CD1c-positive myeloid dendritic cell (primary cell): ENCODE data around the gene RP2.

ENCODE experiments used
- DNase-seq: peaks from one replicate; pipeline ENCODE4 v3.0.0-alpha.2; 2016; ENCODE audit errors: extremely low spot score

Gene RP2

DNA sequence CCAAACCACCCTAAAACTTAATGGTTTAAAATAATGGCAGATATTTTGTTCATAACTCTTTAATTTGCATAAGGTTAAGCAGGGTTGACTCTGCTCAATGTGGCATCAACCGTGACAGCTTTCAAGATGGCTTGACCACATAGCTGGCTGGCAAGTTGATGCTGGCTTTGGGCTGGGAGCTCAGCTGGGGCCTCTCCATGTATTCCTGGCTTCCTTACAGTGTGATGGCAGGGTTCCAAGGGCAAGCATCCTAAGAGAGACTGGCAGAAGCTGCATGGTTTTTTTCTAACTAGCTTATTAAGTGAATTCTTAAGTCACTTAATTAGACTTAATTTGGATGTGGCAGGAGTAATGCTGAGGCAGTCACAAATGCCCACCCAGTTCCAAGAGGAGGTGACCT, 4.5 kb downstream of the RP2 start:
- no peak for DNase-seq

DNA sequence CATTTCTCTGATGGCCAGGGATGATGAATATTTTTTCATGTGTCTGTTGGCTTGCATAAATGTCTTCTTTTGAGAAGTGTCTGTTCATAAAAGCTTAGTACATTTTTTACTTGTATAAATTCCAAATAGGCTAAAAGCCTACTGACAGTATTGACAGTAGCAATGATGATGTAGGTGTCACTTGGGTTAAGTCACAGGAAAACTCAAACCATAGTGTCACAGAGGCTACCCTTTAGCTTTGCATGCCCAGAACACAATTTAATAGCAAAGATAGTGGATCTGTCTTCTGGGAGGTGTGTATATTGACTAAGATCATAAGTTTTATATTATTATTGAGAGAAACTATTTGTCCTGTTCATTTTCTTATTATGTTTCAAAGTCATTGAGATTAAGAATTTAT, 8.1 kb downstream of the RP2 start:
- DNase-seq, result no peak

DNA sequence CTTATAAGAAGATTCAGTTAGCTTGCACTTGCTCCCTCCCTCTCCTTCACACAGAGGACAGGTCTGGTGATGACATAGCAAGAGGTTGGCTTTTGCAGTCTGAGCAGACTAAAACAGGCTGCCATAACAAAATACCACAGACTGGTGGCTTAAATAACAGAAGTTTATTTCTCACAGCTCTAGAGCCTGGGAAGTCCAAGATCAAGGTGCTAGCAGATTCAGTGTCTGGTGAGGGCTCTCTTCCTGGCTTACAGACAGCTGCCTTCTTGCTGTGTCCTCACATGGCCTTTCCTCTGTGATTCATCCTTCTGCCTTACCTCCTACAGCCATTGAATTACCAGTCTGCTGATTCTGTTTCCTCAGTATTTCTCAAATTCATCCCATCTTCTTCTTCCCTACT, 13.1 kb downstream of the RP2 start:
- DNase-seq, result no peak

DNA sequence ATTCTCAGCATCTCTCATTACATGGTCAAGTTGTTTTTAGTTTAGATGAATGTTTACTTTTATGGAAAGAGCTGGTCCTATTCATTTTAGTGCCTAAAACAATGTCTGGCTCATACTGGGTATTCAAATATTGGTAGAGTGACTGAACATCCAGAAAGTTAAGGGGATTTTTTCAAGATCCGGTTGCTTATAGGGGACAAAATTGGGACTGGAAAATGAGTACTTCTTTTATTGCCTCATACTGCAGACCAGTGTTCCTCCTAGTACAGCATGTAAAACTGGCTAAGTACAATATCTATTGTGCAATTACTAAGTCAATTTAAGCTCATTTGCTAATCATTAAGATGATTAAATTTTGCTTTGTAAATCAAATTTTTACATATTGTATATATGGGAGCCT, 13.9 kb downstream of the RP2 start:
- no peak for DNase-seq

DNA sequence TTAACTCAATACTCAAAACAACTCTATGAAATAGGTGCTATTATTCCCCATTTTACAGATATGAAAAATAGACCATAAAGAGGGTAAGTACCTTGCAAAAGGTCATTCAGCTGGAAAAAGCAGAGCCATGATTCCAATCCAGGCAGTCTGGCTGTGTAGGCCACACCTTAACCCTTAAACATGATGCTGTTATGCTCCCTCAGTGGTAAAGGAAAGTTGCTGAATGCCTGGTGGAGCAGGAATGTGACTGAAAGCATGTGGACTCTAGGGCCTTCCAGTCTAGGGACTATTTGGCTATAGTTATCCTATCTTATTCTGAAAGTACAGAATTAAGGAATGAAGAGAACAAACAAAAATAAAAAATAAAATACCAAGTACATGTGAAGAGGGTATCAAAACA, 19.6 kb downstream of the RP2 start:
- DNase-seq, result no peak

DNA sequence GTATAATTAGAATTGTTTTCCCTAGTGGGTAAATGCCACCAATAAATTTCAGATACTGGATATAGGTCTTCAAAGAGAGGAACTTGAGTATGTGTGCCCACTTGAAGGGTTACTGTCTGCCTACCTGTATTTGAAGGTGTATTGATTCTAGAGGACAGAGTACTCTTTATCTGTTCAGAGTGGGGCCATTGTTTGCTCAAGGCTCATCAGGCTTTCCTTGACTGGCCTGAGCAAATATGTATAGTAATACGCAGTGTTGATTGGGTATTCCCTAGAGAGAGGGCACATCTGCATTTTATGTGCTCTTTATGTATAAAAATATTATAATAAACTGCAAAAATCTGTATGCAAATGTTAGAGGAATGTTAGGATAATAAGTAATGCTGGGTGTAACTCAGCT, 23.7 kb downstream of the RP2 start:
- no peak for DNase-seq

DNA sequence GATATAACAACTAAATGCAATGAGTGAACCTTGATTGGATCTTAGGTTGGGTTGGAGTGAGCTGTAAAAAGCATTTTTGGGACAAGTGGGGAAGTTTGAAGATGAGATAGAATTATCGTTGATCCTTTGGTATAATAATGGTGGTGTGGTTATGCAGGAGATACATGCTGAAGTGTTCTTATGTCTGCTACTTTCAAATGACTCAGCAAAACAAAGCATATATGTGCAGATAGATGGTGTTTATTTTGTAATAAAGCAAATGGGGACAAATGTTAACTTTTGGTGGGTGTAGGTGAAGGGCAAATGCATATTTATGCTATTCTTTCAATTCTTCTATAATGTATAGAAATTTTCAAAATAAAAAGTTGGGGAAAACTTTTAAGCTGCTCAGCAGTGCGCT, 26.2 kb downstream of the RP2 start:
- DNase-seq, result no peak

DNA sequence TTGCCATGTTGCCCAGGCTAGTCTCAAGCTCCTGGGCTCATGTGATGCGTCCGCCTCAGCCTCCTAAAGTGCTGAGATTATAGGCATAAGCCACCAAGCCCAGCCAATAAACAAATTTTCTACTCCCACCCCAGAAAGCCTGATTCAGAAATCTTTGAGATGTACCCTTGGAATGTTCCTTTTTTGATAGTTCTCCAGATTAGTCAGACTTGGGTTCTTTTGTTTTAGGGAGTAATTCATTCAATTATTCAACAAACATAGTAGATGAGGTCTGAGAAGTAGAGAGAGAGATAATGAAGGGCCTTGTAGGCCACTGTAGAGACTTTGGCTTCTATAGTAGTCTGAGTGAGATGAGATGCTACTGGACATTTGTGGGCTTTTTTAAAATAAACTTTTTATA, 27.8 kb downstream of the RP2 start:
- no peak for DNase-seq

DNA sequence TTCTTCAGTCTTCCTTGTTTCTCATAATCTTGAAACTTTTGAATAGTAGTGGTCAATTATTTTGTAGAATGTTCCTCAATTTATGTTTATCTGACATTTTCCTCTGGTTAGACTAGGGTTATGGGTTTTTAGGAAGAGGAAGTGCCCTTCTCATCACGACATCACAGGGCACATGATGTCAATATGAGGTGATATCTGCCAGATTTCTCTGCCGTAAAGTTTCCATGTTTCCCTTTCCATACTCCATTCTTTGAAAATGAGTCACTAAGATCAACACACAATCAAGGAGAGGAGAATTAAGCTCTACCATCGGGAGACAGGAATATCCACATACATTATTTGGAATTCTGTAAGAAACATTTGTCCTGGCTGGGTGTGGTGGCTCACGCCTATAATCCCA, 28.4 kb downstream of the RP2 start:
- DNase-seq, result peak; percentile 69

DNA sequence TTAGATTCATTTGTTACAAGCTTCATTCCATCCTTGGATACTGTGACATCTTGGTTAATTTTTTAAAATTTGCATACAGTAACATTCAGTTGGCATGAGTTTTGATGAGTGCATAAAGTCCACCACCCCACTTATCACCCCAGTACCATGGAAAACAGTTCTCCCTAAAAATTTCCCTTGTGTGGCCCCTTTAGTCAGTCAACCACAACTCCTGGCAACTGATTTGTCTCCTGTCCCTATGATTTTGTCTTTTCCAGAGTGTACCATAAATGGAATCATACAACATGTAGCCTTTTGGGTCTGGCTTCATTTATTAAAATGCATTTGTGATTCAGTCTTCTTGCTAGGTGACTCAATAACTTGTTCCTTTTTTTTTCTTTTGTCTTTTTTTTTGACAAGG, 29.9 kb downstream of the RP2 start:
- no peak for DNase-seq

DNA sequence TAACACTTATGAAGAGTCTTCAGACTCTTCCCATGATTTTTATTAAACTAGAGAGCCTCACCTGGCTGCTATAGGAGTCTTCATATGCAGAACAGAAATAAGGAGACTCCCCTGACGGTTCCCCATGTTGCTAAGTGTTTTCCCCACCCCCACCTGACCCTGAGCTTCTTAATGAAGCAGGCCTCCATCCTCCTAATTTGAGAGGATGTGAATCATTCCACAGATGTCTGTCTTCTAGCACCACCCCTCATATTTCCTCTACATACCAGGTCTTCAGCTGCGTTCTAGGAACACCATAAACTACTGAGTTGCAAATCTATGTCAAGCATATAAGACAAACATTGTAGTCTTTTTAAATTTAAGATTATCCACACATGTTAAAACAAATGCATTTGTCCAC, 36.9 kb downstream of the RP2 start:
- DNase-seq, result no peak

DNA sequence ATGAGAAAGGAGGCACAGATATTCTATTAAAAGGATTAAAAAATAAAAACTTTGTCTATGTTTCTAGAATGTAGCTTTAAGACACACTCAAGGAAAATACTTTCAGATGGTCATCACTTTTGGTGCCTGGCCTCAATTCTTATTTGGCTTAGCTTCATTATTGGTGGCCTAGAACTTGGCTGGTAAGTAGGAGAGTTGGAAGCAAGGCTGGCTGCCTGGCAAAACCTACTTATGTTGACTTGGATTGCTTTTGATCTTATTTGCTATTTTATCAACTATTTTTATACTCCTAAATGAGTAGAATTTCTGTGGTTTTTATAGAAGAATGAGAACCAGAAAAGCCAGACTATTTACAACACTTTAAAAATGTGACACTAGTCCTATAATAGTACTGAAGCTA, 40.1 kb downstream of the RP2 start:
- DNase-seq, result no peak

DNA sequence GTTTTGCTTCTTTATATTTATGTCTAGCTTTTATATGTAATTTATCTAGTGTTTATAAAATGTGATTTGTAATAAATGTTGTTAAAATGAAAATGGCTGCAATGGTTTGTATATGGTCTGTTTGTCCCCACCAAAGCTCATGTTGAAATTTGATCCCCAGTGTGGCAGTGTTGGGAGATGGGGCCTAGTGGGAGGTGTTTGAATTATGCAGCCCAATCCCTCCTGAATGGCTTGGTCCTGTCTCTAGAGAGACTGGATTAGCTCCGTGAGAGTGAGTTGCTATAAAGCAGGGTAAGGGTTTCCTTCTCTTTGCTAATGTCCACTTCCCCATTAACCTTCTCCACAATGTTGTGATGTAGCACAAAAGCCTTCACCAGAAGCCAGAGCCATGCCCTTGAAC, 45.4 kb downstream of the RP2 start:
- no peak for DNase-seq

DNA sequence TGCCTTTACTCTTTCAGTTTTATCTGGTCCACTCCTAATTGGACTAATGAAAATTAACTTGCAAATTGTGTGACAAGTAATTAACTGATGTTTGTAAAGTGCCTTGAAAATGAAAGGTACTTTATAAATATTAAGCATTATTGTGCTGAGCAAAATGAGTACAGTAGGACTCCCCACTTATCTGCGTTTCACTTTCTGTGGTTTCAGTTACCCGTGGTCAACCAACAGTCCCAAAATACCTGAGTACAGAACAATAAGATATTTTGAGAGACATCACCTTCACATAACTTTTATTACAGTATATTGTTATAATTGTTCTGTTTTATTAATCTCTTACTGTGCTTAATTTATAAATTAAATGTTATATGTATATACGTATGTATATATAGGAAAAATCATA, 48.0 kb downstream of the RP2 start:
- DNase-seq, result no peak

DNA sequence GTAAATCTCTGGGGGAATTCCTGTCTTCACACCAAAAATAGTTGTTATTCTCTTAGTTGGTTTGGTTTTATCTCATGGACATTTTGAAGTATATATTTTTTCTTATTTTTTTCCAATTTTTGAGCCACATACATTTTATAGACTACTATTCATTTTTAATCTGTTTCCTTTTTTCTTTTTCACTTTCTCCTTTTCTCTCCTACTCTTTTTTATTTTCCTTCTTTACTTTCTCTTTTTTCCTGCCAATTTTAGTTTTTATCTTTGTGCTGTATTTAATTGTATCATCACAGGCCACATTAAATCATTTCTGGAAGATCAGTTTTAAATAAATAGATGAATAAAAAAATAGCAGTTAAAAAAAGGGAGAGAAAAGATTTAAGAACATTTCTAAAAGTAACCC, 61.4 kb downstream of the RP2 start:
- DNase-seq, result no peak

DNA sequence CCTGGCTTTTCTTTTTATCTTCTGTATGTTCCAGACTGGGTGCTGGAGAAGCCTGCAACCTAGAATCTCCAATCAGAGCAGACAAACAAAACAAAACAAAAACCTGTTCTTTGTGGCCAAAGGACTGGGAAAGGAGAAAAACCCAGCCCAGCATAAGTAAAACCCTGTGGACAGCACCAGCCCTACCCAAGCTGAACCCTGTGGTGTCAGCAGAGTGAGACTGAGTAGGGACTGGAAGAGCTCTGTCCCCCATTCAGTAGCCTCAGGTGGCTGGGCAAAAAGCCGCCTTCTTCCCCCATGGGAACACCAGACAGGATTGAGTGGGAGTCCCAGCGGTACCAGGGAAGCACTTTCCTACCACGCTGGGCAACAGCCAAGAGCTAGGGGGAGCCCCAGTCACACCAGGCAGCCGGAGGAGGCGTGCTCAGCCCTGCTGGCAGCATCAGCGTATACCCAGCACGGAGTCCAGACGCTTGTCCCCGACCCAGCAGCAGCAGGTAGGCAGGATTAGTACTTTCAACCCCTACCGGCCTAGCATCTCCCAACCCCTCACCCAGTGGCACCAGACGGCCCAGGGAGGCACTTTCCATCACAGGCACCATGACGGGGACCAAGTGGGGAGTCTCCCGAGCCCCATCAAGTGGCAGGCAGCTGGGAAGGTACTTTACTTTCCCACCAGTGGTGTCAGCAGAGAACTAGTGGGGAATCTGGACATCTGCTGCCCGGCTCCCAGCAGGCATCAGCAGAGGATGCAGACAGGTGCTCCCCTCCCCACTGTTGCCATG, 66.8 kb downstream of the RP2 start:
- peak; percentile 54 for DNase-seq

DNA sequence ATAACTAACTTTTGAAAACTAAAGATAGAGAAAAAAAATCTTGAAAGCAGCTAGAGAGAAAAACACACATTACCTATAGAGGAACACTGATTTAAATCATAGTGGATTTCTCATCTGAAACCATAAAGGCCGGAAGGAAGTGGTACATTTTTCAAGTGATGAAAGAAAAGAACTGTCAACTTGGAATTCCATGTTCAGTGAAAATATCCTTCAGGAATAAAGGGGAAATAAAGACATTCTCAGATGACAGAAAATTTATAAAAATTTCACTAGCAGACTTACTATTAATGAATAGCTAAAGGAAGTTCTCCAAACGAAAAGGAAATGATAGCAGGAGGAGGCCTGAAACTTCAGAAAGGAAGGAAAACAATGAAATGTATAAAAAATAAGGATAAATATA, 67.8 kb downstream of the RP2 start:
- DNase-seq, result no peak

DNA sequence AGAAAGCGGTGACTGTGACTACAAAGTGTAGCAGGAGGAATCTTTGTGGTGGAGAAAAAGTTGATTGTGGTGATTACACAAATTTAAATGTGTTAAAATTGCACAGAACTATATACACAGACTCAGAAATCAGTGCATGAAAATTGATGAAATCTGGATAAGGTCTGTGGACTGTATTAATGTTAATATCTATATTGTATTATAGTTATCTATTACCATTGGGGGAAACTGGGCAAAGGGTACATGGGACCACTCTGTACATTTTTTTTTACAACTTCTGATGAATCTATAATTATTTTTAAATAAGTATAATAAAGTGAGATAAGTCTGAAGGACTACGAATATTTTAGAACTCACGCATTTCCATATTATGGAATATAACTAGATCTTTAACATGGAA, 73.6 kb downstream of the RP2 start:
- no peak for DNase-seq

DNA sequence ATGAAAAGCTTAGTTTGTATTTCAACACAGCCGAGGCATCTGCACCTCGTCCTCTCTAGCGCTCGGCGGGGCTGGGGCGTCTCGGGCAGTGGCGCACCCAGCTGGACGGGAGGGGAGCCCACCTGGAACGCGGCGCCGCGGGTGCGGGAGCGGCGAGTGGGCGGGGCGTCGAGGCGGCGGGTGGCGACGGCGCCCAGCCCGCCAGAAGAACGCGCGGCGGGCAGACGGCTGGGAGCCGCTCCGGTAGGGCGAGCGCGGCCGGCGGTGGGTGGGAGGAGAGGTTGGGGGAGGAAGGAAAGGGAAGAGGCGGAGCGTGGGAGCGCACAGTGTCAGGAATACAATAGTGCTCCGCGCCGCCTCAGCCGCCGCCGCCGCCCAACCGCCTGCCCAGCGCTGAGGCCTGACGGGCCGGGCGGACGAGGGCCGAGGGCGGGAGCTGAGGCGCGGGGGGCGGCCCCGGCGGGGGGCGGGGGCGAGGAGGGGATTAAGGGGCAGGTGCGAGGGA, 75.3 kb downstream of the RP2 start, which contains the start of gene JADE3:
Gene JADE3 (plus strand): TSS at position 324 of the 505 bp plus-strand sequence. CDS start 72,474 bp downstream, outside the sequence.
- peak; percentile 18 for DNase-seq

DNA sequence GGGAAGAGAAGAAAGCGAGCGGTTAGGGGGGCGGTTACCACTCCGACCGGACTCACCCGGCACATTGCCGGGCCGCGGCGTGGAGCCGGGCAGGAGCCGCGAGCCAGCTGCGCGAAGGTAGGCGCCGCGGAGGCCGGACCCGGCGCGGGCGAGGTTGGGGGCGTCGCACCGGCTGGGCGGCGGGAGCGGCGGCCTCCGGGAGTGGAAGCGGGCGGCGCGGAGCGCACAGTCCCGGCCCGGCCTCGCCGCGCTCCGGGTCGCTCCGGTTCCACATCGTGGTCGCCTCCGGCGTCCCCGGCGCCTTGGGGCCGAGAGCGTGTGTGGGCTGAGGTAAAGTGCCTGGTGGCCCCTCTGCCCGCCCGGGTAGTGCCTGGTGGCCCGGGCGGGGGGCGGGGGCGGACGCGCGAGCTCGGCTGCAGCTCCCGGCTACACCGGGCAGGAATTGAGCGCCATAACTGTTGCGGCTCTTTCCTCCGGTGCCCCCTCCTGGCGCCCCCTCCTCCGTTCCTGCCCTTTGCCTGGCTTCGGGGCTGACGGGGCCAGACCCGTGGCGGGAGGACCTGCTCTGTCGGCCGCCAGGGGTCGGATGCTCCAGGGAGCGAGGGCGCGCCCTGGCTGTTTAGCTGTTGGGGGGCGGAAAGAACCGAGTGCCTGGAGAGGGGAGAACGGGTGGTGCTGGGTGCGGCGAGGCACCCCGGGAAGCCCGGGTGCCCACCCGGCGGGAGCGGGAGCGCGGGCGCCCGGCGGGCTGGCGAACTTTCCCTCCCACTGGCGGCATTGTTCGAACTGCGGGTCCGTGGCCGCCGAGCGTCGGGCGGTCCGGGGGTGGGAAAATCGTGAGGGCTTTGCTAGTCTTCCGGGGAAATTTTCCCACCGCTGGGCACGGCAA, 76.0 kb downstream of the RP2 start:
- DNase-seq, result peak; percentile 33

DNA sequence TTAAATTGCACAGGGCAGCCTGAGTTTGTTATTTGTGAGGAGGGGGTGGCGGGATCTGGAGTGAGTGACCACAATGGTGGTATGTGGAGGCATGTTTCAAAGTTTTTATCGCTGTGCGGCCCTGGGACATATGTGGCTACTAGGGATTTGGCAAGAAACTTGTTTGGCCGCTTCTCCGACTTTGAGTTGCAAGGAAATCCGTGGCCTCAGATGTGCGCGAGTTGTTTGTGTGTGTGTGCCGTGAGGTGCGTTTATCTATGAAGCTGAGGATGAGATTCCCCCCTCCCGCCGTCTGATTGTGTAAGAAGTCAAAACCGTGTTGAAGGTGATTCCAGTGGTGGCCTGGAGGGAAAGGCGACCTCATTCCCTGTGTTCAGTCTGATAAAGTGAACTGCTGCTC, 76.8 kb downstream of the RP2 start:
- DNase-seq, result peak; percentile 1

DNA sequence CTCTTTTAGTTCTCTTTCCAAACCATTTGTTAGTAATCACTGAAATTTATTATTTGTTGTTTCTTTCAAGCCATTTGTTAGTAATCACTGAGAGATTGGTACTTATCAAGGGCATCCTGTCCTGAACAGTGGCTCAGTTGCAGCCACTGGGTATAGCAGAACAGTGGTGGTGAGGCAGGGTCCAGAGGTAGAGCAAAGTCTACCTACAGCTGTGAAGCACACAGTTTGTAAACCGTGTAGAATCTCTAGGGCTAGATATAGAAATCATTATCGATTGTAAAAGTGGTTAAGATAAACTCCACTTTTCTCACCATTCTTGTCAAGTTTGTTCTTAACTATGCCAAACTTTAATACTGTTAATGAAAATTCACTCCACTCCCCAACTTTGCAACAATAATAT, 79.4 kb downstream of the RP2 start:
- no peak for DNase-seq

DNA sequence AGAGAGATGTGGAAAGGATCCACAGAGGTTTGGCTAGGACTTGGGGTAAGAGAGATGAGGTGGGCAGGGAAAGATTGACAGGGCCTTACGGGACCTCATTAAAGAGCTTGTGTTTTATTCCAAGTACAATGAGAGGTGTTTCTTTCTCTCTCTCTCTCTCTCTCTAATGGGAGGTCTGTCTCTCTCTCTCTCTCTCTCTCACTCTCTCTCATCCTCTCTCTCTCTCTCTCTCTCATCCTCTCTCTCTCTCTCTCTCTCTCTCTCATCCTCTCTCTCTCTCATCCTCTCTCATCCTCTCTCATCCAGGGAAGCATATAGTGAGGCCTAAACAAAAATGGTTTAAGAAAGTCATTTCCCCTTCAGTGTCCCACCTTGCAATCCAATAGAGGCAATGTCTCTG, 80.8 kb downstream of the RP2 start:
- no peak for DNase-seq
